Lung (tissue), 12 donors: ENCODE measurements around the gene RAB3GAP1. TPM values are rescaled to one million over a fixed set of nuclear protein-coding genes. Genes with fewer than 3 reads are reported as not detected.

Source experiments
- ATAC-seq: fragments of 200-7000 bp; cut with Tn5 transposase; one replicate; pipeline ENCODE4 v1.9.1; 2020; ENCODE audit warnings: moderate number of reproducible peaks; ENCODE audit not compliant: insufficient read depth, low FRiP score
- DNase-seq, 3 donors: peaks; one replicate each; pipeline ENCODE4 v3.0.0-alpha.2; 2013 to 2017
- H3K27ac ChIP-seq, 2 donors: one replicate each; pipeline ENCODE4 v1.5.1; 2013; ENCODE audit warnings: mild to moderate bottlenecking in 2 of 2, moderate library complexity in 2 of 2, control low read depth in 1 of 2, inconsistent platforms in 1 of 2, low read depth in 1 of 2, low read length in 1 of 2
- H3K27me3 ChIP-seq, 3 donors: one replicate each; pipeline ENCODE4 v1.5.1; 2013; ENCODE audit warnings: low read length in 2 of 3; ENCODE audit not compliant: control insufficient read depth in 3 of 3, insufficient read depth in 3 of 3
- H3K36me3 ChIP-seq, 4 donors: one replicate each; pipeline ENCODE4 v1.5.1; 2013; ENCODE audit warnings: low read length in 4 of 4, mild to moderate bottlenecking in 1 of 4, moderate library complexity in 1 of 4; ENCODE audit not compliant: control insufficient read depth in 4 of 4, insufficient read depth in 4 of 4
- H3K4me1 ChIP-seq, 5 donors: one replicate each; pipeline ENCODE4 v1.5.1; 2013; ENCODE audit warnings: low read length in 5 of 5, mild to moderate bottlenecking in 2 of 5, moderate library complexity in 1 of 5; ENCODE audit not compliant: control insufficient read depth in 5 of 5, insufficient read depth in 5 of 5
- H3K4me3 ChIP-seq: one replicate; pipeline ENCODE4 v1.5.1; 2013; ENCODE audit warnings: mild to moderate bottlenecking, control low read depth, moderate library complexity
- H3K9ac ChIP-seq, 2 donors: one replicate each; pipeline ENCODE4 v1.5.1; 2013; ENCODE audit warnings: low read length in 2 of 2, control low read depth in 1 of 2; ENCODE audit not compliant: insufficient read depth in 1 of 2
- H3K9me3 ChIP-seq, 4 donors: one replicate each; pipeline ENCODE4 v1.5.1; 2013; ENCODE audit warnings: low read length in 3 of 4, mild to moderate bottlenecking in 1 of 4, moderate library complexity in 1 of 4; ENCODE audit not compliant: control insufficient read depth in 4 of 4, insufficient read depth in 3 of 4
- WGBS, 2 donors: extraction: QIAGEN DNeasy Blood & Tissue Kit; methylation state at CpG; one replicate each; pipeline ENCODE4 v1.1.7; 2013; 5-methylcytosine and 5-hydroxymethylcytosine counted together
- polyA plus RNA-seq, 2 donors: library from polyadenylated mRNA; stranded (reverse); fragments of 200-250 nt; gene quantifications; one replicate each; pipeline ENCODE4 v1.2.1, GENCODE V29; 2013
- total RNA-seq, 2 donors: library from RNA; depleted of rRNA in 1 of 2; stranded (reverse); fragments of >200 nt in 1 of 2; gene quantifications; one replicate each; pipeline ENCODE4 v1.2.1, GENCODE V29; 2014 to 2021
- TF ChIP-seq, protein P1 (sequence below): IDR thresholded peaks from 2 replicates; pipeline ENCODE4 v1.5.1; 2012; ENCODE audit warnings: mild to moderate bottlenecking; ENCODE audit errors: control extremely low read depth, extremely low read depth
- donor health status: control.
- donor health status: control.
- donor health status: Bipolar disorder and iron deficiency.
- donor health status: healthy.
- donor health status: DM: yes; HTN: yes; CAD: no.

RAB3GAP1 gene
- total and polyA plus RNA-seq, 4 donors, result 15.2 to 107 (median 25.4) TPM

DNA sequence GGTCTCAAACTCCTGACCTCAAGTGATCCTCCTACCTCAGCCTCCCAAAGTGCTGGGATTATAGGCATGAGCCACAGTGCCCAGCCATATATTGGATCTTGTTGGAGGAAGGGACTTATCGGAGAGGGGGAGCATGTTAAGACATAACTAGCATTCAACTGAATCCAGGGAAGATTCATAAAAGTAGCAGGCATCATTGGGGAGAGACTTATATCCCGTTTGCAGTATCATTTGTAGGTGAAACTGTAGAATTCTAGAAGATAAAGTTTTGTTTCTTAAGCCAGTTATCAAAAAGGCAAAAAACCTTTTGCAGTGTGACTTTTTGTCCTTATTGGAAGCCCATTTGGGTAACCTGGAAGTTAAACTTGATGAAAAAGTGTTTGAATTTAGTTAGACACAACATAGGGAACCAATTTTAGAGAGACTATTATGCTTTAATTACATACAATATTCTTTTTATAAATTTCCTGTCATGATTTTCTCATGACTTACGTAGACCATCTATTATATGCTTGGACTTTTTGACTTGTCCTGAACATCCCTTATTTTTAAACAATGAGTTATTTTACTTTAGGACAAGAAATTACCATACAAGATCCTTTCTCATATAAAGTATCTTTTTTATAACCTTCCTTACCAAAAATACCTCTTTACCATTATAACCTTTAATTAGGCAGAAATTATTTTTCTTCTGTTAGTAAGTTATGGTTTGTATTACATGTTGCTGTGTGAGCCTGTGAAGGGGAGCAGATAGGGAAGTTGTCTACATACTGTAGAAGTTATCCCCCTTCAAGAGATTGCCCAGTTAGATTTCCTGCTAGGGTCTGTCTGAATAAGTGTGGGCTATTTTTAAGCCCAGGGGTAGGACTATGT is 20.3 kb downstream of the RAB3GAP1 start:
- TF ChIP-seq, protein P1, sequence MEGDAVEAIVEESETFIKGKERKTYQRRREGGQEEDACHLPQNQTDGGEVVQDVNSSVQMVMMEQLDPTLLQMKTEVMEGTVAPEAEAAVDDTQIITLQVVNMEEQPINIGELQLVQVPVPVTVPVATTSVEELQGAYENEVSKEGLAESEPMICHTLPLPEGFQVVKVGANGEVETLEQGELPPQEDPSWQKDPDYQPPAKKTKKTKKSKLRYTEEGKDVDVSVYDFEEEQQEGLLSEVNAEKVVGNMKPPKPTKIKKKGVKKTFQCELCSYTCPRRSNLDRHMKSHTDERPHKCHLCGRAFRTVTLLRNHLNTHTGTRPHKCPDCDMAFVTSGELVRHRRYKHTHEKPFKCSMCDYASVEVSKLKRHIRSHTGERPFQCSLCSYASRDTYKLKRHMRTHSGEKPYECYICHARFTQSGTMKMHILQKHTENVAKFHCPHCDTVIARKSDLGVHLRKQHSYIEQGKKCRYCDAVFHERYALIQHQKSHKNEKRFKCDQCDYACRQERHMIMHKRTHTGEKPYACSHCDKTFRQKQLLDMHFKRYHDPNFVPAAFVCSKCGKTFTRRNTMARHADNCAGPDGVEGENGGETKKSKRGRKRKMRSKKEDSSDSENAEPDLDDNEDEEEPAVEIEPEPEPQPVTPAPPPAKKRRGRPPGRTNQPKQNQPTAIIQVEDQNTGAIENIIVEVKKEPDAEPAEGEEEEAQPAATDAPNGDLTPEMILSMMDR, result no peak
- WGBS, 2 donors, result 97 to 99% methylated on average over 3 of the region's 3 CpGs
- Histone ChIP-seq H3K9ac (no peak overlapping the region), H3K4me1 (peaks cover 0 to 5% (median 0%) of the 10 kb centered on the region in 5 donors), H3K27ac (no peak overlapping the region), H3K4me3 (no peak overlapping the region), H3K36me3 (peaks cover 0 to 11% (median 6%) of the 10 kb centered on the region in 4 donors), H3K27me3 (no peaks in the 10 kb centered on the region), H3K9me3 (peaks cover 0 to 8% (median 3%) of the 10 kb centered on the region in 4 donors)
- ATAC-seq (no peak), DNase-seq (peak in 1 of 3 donors; percentile 16)

DNA sequence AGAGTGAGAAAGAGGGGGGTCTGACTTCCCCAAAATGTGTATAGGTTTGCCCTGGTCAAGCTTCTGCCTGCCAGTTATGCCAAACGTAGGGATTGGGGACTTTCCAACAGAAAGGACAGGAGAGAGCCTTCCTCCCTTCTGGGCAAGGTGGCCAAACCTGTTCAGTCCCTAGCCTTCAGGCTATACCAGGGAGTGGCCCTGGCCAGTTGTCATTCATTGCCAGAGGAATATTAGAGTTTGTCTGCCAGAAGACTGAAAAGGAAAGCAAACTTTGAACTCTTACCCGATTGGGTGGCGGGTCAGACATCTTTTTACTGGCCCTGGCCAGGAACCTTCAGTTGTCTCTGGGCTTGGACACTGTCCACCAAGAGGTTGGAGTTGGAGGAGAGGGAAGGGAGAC is 22.1 kb downstream of the RAB3GAP1 start:
- Histone ChIP-seq H3K27ac (no peak overlapping the region), H3K27me3 (no peaks in the 10 kb centered on the region), H3K4me3 (no peak overlapping the region), H3K4me1 (peaks cover 0 to 5% (median 0%) of the 10 kb centered on the region in 5 donors), H3K9ac (no peak overlapping the region), H3K36me3 (peaks cover 0 to 11% (median 7%) of the 10 kb centered on the region in 4 donors), H3K9me3 (peaks cover 0 to 8% (median 3%) of the 10 kb centered on the region in 4 donors)
- DNase-seq, result no peak
- ATAC-seq, result no peak
- WGBS, 2 donors, result 88 to 89% methylated on average over 3 of the region's 3 CpGs
- TF ChIP-seq, protein P1, result no peak

DNA sequence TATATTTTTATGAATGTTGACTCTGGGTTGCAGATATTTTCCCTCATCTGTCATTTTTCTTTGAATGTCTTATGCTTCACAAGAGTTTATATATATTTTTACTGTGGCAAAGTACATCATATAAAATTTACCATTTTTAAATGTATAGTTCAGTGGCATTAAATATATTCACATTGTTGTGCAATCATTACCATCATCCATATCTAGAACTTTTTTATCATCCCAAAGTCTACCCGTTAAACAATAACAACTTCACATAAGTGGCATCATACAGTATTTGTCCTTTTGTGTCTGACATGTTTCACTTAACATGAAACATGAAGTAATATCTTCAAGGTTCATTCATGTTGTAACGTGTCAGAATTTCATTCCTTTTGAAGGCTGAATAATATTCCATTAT is 24.5 kb downstream of the RAB3GAP1 start:
- 97 to 98% methylated on average over 2 of the region's 2 CpGs for WGBS, 2 donors
- H3K4me3 ChIP-seq, result no peak overlapping the region
- ATAC-seq (no peak), DNase-seq (no peak)
- H3K9me3 ChIP-seq, result peaks cover 0 to 6% (median 2%) of the 10 kb centered on the region in 4 donors
- H3K9ac ChIP-seq, result no peak overlapping the region
- no peaks in the 10 kb centered on the region for H3K27me3 ChIP-seq
- H3K27ac ChIP-seq, result no peak overlapping the region
- TF ChIP-seq, protein P1, result no peak
- peaks cover 0 to 7% (median 5%) of the 10 kb centered on the region in 4 donors for H3K36me3 ChIP-seq
- peaks cover 0 to 5% (median 0%) of the 10 kb centered on the region in 5 donors for H3K4me1 ChIP-seq
